ENCODE data around the gene FOXO6. TPM values are rescaled to one million over a fixed set of nuclear protein-coding genes. Genes with fewer than 3 reads are reported as not detected.

Gene FOXO6
- total and polyA plus RNA-seq, 10 of the 15 experiments (the other 5 are each of a cell fraction or from before 2014, with no cell fraction given): 0.37 TPM; not detected in 9

DNA sequence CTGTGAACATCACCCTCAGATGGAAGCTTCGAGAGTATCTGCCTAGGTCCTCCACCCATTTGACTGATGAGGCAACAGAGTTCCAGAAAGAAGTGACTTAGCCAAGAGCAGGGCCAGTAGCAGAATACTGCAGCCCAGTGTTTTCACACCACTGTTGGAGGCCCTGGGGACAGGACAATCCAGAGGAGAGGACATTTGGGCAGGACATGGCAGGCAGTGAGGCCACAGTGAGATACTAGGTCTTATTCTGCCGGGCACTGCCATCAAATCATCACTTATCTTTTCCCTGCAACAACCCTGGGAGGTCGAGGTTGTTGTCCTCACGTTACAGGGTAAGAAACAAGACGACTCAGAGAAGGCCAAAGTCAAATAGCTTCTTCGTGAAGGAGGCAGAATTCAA lies 5.5 kb upstream of the FOXO6 start (continued):
- no peak for TF ChIP-seq SUPT20H (IDR thresholded peaks at IDR 0.05; ENCODE audit: borderline replicate concordance, control insufficient read depth, low read depth, low read length)
- TF ChIP-seq HDGF (IDR thresholded peaks at IDR 0.05): no peak
- no peak for TF ChIP-seq MYB (IDR thresholded peaks at IDR 0.05; ENCODE audit: borderline replicate concordance, low read depth, low read length)

- Histone ChIP-seq H3K27ac (ENCODE audit: control insufficient read depth, insufficient read depth) (no peak overlapping the region), H3K4me1 (ENCODE audit: control insufficient read depth, insufficient read depth, low read length) (peaks cover 10% of the 10 kb centered on the region; the same call in 1 of the 2 replicates), H3K4me2 (ENCODE audit: control insufficient read depth, insufficient read depth) (no peak overlapping the region), H2AFZ (ENCODE audit: control insufficient read depth, low read depth, low read length) (no peak overlapping the region), H3K4me3 (no peak overlapping the region), H3K27me3 (replicated peaks in 1 of 2; ENCODE audit: control insufficient read depth in 2 of 2, insufficient read depth in 2 of 2, low read length in 1 of 2) (peaks cover 0 to under 1% of the 10 kb centered on the region in 2 experiments; a peak in 1 of 4 replicates), H4K20me1 (ENCODE audit: control insufficient read depth, insufficient read depth) (no peaks in the 10 kb centered on the region), H3K79me2 (ENCODE audit: control insufficient read depth, insufficient read depth, low read length) (no peaks in the 10 kb centered on the region), H3K36me3 (ENCODE audit: control insufficient read depth in 2 of 2, insufficient read depth in 2 of 2, low read length in 1 of 2) (no peaks in the 10 kb centered on the region), H3K9ac (ENCODE audit: control insufficient read depth, insufficient read depth, low read length) (no peak overlapping the region), H3K9me3 (replicated peaks; ENCODE audit: control insufficient read depth, insufficient read depth, low read length) (no peaks in the 10 kb centered on the region)
- FAIRE-seq: no peak
- intact Hi-C loops (cut with micrococcal nuclease; ENCODE audit: unreplicated experiment) (no loop called here), in situ Hi-C loops (cut with MboI) (no loop called here)
- ChIA-PET SMC1A (ENCODE audit: uncharacterized antibody, unreplicated experiment) (interaction anchor here (0.6 to 1.8 kb wide), 3 partner anchors 10 to 41 kb away, joined by 3 to 7 read pairs (median 3); no protein-coding TSS in a partner anchor), RAD21 (ENCODE audit: unreplicated experiment) (interaction anchor here (1.3 to 2.0 kb wide), 2 partner anchors 12 to 21 kb away, joined by 3 to 6 read pairs; no protein-coding TSS in a partner anchor), POLR2A (no interaction called here), CTCF (interaction anchor here (1.0 kb wide), 1 partner anchor 22 kb away, joined by 3 read pairs; no protein-coding TSS in a partner anchor)
- no peak for DNase-seq (ENCODE audit: low read depth, low spot score)
- ATAC-seq: no peak
- 92% methylated on average over 4 of the region's 4 CpGs for WGBS (ENCODE audit: insufficient coverage, insufficient replicate concordance, low lambda C conversion rate, missing lambda C conversion rate)
- BruUV-seq (replicated peaks): no TSS peak
- no peak for TF ChIP-seq ZNF622 (IDR thresholded peaks at IDR 0.05)
- no peak for TF ChIP-seq JUND (IDR thresholded peaks at IDR 0.05; ENCODE audit: low read depth, low read length)
- no peak for TF ChIP-seq TCF7 (IDR thresholded peaks at IDR 0.05; ENCODE audit: borderline replicate concordance)
- TF ChIP-seq PAX8 (IDR thresholded peaks at IDR 0.05): no peak
- TF ChIP-seq EED (IDR thresholded peaks at IDR 0.05; ENCODE audit: low read depth): no peak
- TF ChIP-seq, protein P1, sequence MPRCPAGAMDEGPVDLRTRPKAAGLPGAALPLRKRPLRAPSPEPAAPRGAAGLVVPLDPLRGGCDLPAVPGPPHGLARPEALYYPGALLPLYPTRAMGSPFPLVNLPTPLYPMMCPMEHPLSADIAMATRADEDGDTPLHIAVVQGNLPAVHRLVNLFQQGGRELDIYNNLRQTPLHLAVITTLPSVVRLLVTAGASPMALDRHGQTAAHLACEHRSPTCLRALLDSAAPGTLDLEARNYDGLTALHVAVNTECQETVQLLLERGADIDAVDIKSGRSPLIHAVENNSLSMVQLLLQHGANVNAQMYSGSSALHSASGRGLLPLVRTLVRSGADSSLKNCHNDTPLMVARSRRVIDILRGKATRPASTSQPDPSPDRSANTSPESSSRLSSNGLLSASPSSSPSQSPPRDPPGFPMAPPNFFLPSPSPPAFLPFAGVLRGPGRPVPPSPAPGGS (IDR thresholded peaks at IDR 0.05; ENCODE audit: borderline replicate concordance, insufficient read depth, low read depth, low read length, poor library complexity, severe bottlenecking): no peak
- TF ChIP-seq ASH2L (IDR thresholded peaks at IDR 0.05; ENCODE audit: borderline replicate concordance, low read depth): no peak
- no peak for TF ChIP-seq REST (IDR thresholded peaks at IDR 0.05; ENCODE audit: low read depth, low read length)
- TF ChIP-seq SIX5 (IDR thresholded peaks at IDR 0.05; ENCODE audit: low read depth, low read length, severe bottlenecking): no peak
- TF ChIP-seq, protein P2, sequence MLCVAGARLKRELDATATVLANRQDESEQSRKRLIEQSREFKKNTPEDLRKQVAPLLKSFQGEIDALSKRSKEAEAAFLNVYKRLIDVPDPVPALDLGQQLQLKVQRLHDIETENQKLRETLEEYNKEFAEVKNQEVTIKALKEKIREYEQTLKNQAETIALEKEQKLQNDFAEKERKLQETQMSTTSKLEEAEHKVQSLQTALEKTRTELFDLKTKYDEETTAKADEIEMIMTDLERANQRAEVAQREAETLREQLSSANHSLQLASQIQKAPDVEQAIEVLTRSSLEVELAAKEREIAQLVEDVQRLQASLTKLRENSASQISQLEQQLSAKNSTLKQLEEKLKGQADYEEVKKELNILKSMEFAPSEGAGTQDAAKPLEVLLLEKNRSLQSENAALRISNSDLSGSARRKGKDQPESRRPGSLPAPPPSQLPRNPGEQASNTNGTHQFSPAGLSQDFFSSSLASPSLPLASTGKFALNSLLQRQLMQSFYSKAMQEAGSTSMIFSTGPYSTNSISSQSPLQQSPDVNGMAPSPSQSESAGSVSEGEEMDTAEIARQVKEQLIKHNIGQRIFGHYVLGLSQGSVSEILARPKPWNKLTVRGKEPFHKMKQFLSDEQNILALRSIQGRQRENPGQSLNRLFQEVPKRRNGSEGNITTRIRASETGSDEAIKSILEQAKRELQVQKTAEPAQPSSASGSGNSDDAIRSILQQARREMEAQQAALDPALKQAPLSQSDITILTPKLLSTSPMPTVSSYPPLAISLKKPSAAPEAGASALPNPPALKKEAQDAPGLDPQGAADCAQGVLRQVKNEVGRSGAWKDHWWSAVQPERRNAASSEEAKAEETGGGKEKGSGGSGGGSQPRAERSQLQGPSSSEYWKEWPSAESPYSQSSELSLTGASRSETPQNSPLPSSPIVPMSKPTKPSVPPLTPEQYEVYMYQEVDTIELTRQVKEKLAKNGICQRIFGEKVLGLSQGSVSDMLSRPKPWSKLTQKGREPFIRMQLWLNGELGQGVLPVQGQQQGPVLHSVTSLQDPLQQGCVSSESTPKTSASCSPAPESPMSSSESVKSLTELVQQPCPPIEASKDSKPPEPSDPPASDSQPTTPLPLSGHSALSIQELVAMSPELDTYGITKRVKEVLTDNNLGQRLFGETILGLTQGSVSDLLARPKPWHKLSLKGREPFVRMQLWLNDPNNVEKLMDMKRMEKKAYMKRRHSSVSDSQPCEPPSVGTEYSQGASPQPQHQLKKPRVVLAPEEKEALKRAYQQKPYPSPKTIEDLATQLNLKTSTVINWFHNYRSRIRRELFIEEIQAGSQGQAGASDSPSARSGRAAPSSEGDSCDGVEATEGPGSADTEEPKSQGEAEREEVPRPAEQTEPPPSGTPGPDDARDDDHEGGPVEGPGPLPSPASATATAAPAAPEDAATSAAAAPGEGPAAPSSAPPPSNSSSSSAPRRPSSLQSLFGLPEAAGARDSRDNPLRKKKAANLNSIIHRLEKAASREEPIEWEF (IDR thresholded peaks at IDR 0.05; ENCODE audit: insufficient replicate concordance, low read depth, low read length): no peak
Measured at GRCh38 chr1:41356752-41357151, 4.5 kb upstream of the FOXO6 start.
